Activated CD4-positive, alpha-beta memory T cell treated with anti-CD3 and anti-CD28 coated beads for 36 hours (primary cell): Measurements from ENCODE around the gene FHL1. TPM values are rescaled to one million over a fixed set of nuclear protein-coding genes. Genes with fewer than 3 reads are reported as not detected.
"Not testable (repeated sequence)": the region's sequence is repeated elsewhere in the genome, so short reads cannot be mapped to it uniquely, and the experiment has no call there.

Experiments
- CTCF ChIA-PET: fragments of 350-600 bp; sonication (Branson Sonifier 250); formaldehyde crosslinking; loops from one replicate; lab custom pipeline; 2021; ENCODE audit warnings: antibody characterized with exemption, inconsistent platforms; lab: Charles Lee
- POLR2A ChIA-PET: fragments of 350-600 bp; sonication (Branson Sonifier 250); formaldehyde crosslinking; loops from one replicate; lab custom pipeline; 2021; ENCODE audit warnings: antibody characterized with exemption; lab: Charles Lee
- DNase-seq: peaks from one replicate; pipeline ENCODE4 v3.0.0-alpha.2; 2020
- H3K27ac Mint-ChIP-seq: one replicate; pipeline ENCODE4 v1.8.0; 2021; ENCODE audit warnings: mixed read lengths
- H3K27me3 Mint-ChIP-seq: one replicate; pipeline ENCODE4 v1.8.0; 2021; ENCODE audit warnings: mixed read lengths
- H3K36me3 Mint-ChIP-seq: one replicate; pipeline ENCODE4 v1.8.0; 2021; ENCODE audit warnings: mixed read lengths
- H3K4me1 Mint-ChIP-seq: one replicate; pipeline ENCODE4 v1.8.0; 2021; ENCODE audit warnings: low read depth, mixed read lengths
- H3K4me3 Mint-ChIP-seq: one replicate; pipeline ENCODE4 v1.8.0; 2021; ENCODE audit warnings: mild to moderate bottlenecking, mixed read lengths
- H3K9me3 Mint-ChIP-seq: one replicate; pipeline ENCODE4 v1.8.0; 2021; ENCODE audit warnings: mixed read lengths
- intact Hi-C: fragments of 100-400 bp; cut with micrococcal nuclease; formaldehyde crosslinking; loops from one replicate; pipeline ENCODE4 v1.15.1; 2023
- total RNA-seq, 2 experiments: library from RNA; stranded (reverse); gene quantifications; one replicate each; pipeline ENCODE4 v1.2.3, GENCODE V29; 2021

Gene FHL1
- 10 to 100 TPM; 33.9 to 37.5 TPM for total RNA-seq

- ChIA-PET POLR2A (no interaction called here), CTCF (no interaction called here)
- Mint-ChIP-seq H3K27me3 (no peaks in the 10 kb centered on the region), H3K36me3 (no peaks in the 10 kb centered on the region), H3K4me3 (peak within 1 kb of the TSS; percentile 78), H3K9me3 (no peaks in the 10 kb centered on the region), H3K27ac (peak within 1 kb of the TSS; percentile 63), H3K4me1 (peaks cover 43% of the 10 kb centered on the region)
- DNase-seq = peak; percentile 68
- intact Hi-C loops = loop anchor here (2.0 to 10.0 kb wide), 4 partner anchors 17 to 347 kb away; partner anchors contain the start of genes HTATSF1 and MMGT1
These were observed at the start of gene FHL1 for GRCh38 chrX:136147315-136147901. Gene FHL1, plus strand, starts transcription at chrX:136147533.

GRCh38 chrX:136097871-136098805 lies 49.2 kb upstream of the FHL1 start:
- intact Hi-C loops = no loop called here
- Mint-ChIP-seq H3K27me3 (no peaks in the 10 kb centered on the region), H3K27ac (no peak overlapping the region), H3K9me3 (no peaks in the 10 kb centered on the region), H3K4me1 (no peaks in the 10 kb centered on the region), H3K36me3 (no peaks in the 10 kb centered on the region), H3K4me3 (no peak overlapping the region)
- DNase-seq = no peak
- ChIA-PET CTCF (interaction anchor here (1.2 kb wide), 1 partner anchor 70 kb away, joined by 3 read pairs; no protein-coding TSS in a partner anchor), POLR2A (no interaction called here)

GRCh38 chrX:136104936-136105335 lies 42.4 kb upstream of the FHL1 start:
- POLR2A ChIA-PET = no interaction called here
- intact Hi-C loops = no loop called here
- Mint-ChIP-seq H3K27me3 (no peaks in the 10 kb centered on the region), H3K27ac (no peak overlapping the region), H3K4me1 (no peaks in the 10 kb centered on the region), H3K9me3 (no peaks in the 10 kb centered on the region), H3K4me3 (no peak overlapping the region), H3K36me3 (no peaks in the 10 kb centered on the region)
- CTCF ChIA-PET = no interaction called here
- no peak for DNase-seq

- ChIA-PET POLR2A (no interaction called here), CTCF (no interaction called here)
- H3K4me1 Mint-ChIP-seq = no peaks in the 10 kb centered on the region
- no peak overlapping the region for H3K27ac Mint-ChIP-seq
- H3K4me3 Mint-ChIP-seq = no peak overlapping the region
- no peaks in the 10 kb centered on the region for H3K27me3 Mint-ChIP-seq
- intact Hi-C loops = no loop called here
- H3K36me3 Mint-ChIP-seq = no peaks in the 10 kb centered on the region
- no peak for DNase-seq
- no peaks in the 10 kb centered on the region for H3K9me3 Mint-ChIP-seq
These were observed 40.3 kb upstream of the FHL1 start for GRCh38 chrX:136106920-136107528.

- H3K4me3 Mint-ChIP-seq, intact Hi-C loops, H3K27ac Mint-ChIP-seq, H3K4me1 Mint-ChIP-seq, H3K9me3 Mint-ChIP-seq, H3K27me3 Mint-ChIP-seq, CTCF ChIA-PET, H3K36me3 Mint-ChIP-seq, POLR2A ChIA-PET, DNase-seq: not testable (repeated sequence)
These were observed 38.4 kb upstream of the FHL1 start for GRCh38 chrX:136108905-136109304.

GRCh38 chrX:136112286-136112685 lies 35.0 kb upstream of the FHL1 start:
- H3K27ac Mint-ChIP-seq = no peak overlapping the region
- no peaks in the 10 kb centered on the region for H3K4me1 Mint-ChIP-seq
- H3K9me3 Mint-ChIP-seq = no peaks in the 10 kb centered on the region
- ChIA-PET POLR2A (no interaction called here), CTCF (no interaction called here)
- no peaks in the 10 kb centered on the region for H3K36me3 Mint-ChIP-seq
- DNase-seq = no peak
- intact Hi-C loops = no loop called here
- no peaks in the 10 kb centered on the region for H3K27me3 Mint-ChIP-seq
- no peak overlapping the region for H3K4me3 Mint-ChIP-seq

- CTCF ChIA-PET = no interaction called here
These were observed 34.6 kb upstream of the FHL1 start for GRCh38 chrX:136112778-136113177.

GRCh38 chrX:136115126-136115903 lies 32.0 kb upstream of the FHL1 start:
- H3K36me3 Mint-ChIP-seq = no peaks in the 10 kb centered on the region
- no peak for DNase-seq
- H3K4me1 Mint-ChIP-seq = no peaks in the 10 kb centered on the region
- H3K27ac Mint-ChIP-seq = no peak overlapping the region
- H3K9me3 Mint-ChIP-seq = no peaks in the 10 kb centered on the region
- CTCF ChIA-PET = no interaction called here
- H3K4me3 Mint-ChIP-seq = no peak overlapping the region
- POLR2A ChIA-PET = no interaction called here
- intact Hi-C loops = no loop called here
- no peaks in the 10 kb centered on the region for H3K27me3 Mint-ChIP-seq

More at GRCh38 chrX:136112778-136113177, 34.6 kb upstream of the FHL1 start:
- POLR2A ChIA-PET = no interaction called here
- intact Hi-C loops = no loop called here
- Mint-ChIP-seq H3K36me3 (no peaks in the 10 kb centered on the region), H3K27ac (no peak overlapping the region), H3K27me3 (no peaks in the 10 kb centered on the region), H3K4me1 (no peaks in the 10 kb centered on the region), H3K9me3 (no peaks in the 10 kb centered on the region), H3K4me3 (no peak overlapping the region)
- DNase-seq = no peak

- no peaks in the 10 kb centered on the region for H3K36me3 Mint-ChIP-seq
- DNase-seq = no peak
- intact Hi-C loops = no loop called here
- no peaks in the 10 kb centered on the region for H3K9me3 Mint-ChIP-seq
- H3K27ac Mint-ChIP-seq = no peak overlapping the region
- ChIA-PET POLR2A (no interaction called here), CTCF (no interaction called here)
- no peaks in the 10 kb centered on the region for H3K4me1 Mint-ChIP-seq
- no peaks in the 10 kb centered on the region for H3K27me3 Mint-ChIP-seq
- H3K4me3 Mint-ChIP-seq = no peak overlapping the region
These were observed 31.4 kb upstream of the FHL1 start for GRCh38 chrX:136115904-136116297.

- Mint-ChIP-seq H3K27me3 (no peaks in the 10 kb centered on the region), H3K4me3 (no peak overlapping the region), H3K9me3 (no peaks in the 10 kb centered on the region), H3K36me3 (no peaks in the 10 kb centered on the region), H3K4me1 (no peaks in the 10 kb centered on the region), H3K27ac (no peak overlapping the region)
- intact Hi-C loops = no loop called here
- CTCF ChIA-PET = no interaction called here
- DNase-seq = no peak
- POLR2A ChIA-PET = no interaction called here
These were observed 25.5 kb upstream of the FHL1 start for GRCh38 chrX:136121788-136122187.

GRCh38 chrX:136122207-136122606 lies 25.1 kb upstream of the FHL1 start:
- Mint-ChIP-seq H3K4me1 (peaks cover under 1% of the 10 kb centered on the region), H3K36me3 (no peaks in the 10 kb centered on the region), H3K27me3 (no peaks in the 10 kb centered on the region), H3K9me3 (no peaks in the 10 kb centered on the region), H3K27ac (no peak overlapping the region), H3K4me3 (no peak overlapping the region)
- CTCF ChIA-PET = no interaction called here
- no peak for DNase-seq
- POLR2A ChIA-PET = no interaction called here
- intact Hi-C loops = no loop called here

GRCh38 chrX:136125106-136125505 lies 22.2 kb upstream of the FHL1 start:
- ChIA-PET CTCF (no interaction called here), POLR2A (no interaction called here)
- no peaks in the 10 kb centered on the region for H3K27me3 Mint-ChIP-seq
- H3K9me3 Mint-ChIP-seq = no peaks in the 10 kb centered on the region
- DNase-seq = no peak
- no peak overlapping the region for H3K27ac Mint-ChIP-seq
- no peaks in the 10 kb centered on the region for H3K36me3 Mint-ChIP-seq
- H3K4me3 Mint-ChIP-seq = no peak overlapping the region
- H3K4me1 Mint-ChIP-seq = peaks cover 5% of the 10 kb centered on the region
- intact Hi-C loops = no loop called here
